H1 (cell line): ENCODE data around the gene TPM2.
"Not testable (repeated sequence)": the region's sequence is repeated elsewhere in the genome, so short reads cannot be mapped to it uniquely, and the experiment has no call there.

Experiments
- CTCF ChIP-seq, 3 experiments: IDR thresholded peaks; 1 replicate in 2 of 3; 2 replicates in 1 of 3; pipeline versions ENCODE4 v1.5.1 to v1.6.1; 2011; ENCODE audit warnings: low read length in 3 of 3, mild to moderate bottlenecking in 3 of 3, inconsistent platforms in 2 of 3, low read depth in 1 of 3, moderate library complexity in 1 of 3; ENCODE audit not compliant: insufficient read depth in 1 of 3; ENCODE audit errors: control extremely low read depth in 1 of 3
- EZH2 ChIP-seq: fragments of 200-600 bp; sonication (generic); IDR thresholded peaks from 2 replicates; pipeline ENCODE4 v1.7.1; 2012; ENCODE audit warnings: low read depth, mild to moderate bottlenecking, moderate library complexity, low read length, inconsistent platforms; ENCODE audit not compliant: severe bottlenecking
- POLR2AphosphoS5 ChIP-seq: IDR thresholded peaks from 2 replicates; pipeline ENCODE4 v1.6.1; 2011; ENCODE audit warnings: low read depth, low read length
- RFX5 ChIP-seq: IDR thresholded peaks from 2 replicates; pipeline ENCODE4 v1.6.1; 2011; ENCODE audit warnings: low read depth, low read length, improper control_type of control experiment, borderline replicate concordance
- ZNF274 ChIP-seq: IDR thresholded peaks from 2 replicates; pipeline ENCODE4 v1.7.0; 2012; ENCODE audit warnings: low read length, borderline replicate concordance; ENCODE audit errors: extremely low read depth
- TF ChIP-seq, protein P1 (sequence below): IDR thresholded peaks from 2 replicates; pipeline ENCODE4 v1.6.1; 2011; ENCODE audit warnings: low read length, improper control_type of control experiment

DNA sequence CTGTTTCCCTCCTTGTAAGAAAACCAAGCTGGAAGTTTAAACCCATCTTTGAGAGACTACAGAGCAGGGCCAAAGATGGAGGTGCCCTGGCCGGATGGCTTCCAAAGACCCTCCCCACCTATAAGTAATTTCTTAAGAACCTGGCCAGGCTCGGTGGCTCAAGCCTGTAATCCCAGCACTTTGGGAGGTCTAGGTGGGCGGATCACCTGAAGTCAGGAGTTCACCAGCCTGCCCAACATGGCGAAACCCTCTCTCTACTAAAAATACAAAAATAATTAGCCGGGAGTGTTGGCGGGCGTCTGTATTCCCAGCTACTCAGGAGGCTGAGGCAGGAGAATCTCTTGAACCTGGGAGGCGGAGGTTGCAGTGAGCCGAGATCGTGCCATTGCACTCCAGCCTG, 44.0 kb downstream of the TPM2 start:
- not testable (repeated sequence) for TF ChIP-seq RFX5; ZNF274; CTCF (IDR thresholded peaks at IDR 0.05; ENCODE audit: control extremely low read depth in 1 of 3, insufficient read depth in 1 of 3, low read depth in 1 of 3, low read length in 3 of 3); EZH2; POLR2AphosphoS5
- TF ChIP-seq, protein P1, sequence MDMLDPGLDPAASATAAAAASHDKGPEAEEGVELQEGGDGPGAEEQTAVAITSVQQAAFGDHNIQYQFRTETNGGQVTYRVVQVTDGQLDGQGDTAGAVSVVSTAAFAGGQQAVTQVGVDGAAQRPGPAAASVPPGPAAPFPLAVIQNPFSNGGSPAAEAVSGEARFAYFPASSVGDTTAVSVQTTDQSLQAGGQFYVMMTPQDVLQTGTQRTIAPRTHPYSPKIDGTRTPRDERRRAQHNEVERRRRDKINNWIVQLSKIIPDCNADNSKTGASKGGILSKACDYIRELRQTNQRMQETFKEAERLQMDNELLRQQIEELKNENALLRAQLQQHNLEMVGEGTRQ: not testable (repeated sequence)
